Epithelial cell of proximal tubule (primary cell): Measurements from ENCODE around the gene SMPDL3B. TPM values are rescaled to one million over a fixed set of nuclear protein-coding genes. Genes with fewer than 3 reads are reported as not detected.
A peak's percentile ranks its signal among the peaks of the same experiment; 100 is the strongest.

Experiments
- DNase-seq: peaks from one replicate; pipeline ENCODE4 v3.0.0-alpha.2; 2011; ENCODE audit warnings: low read depth
- H3K4me3 ChIP-seq: 2 replicates; pipeline ENCODE4 v1.5.1; 2011; ENCODE audit warnings: low read depth, mild to moderate bottlenecking, low read length
- CTCF ChIP-seq: conservative IDR thresholded peaks from 2 replicates; pipeline ENCODE4 v1.5.1; 2012; ENCODE audit warnings: low read depth, mild to moderate bottlenecking, low read length
- total RNA-seq: library from RNA; depleted of rRNA; stranded (reverse); fragments of >200 nt; gene quantifications from 2 replicates; pipeline ENCODE4 v1.2.3, GENCODE V29; 2015

SMPDL3B gene
- total RNA-seq, 1 donor from 2014 or later: 17.2 TPM

GRCh38 chr1:27952147-27952546 lies 17.3 kb downstream of the SMPDL3B start:
- no peak for TF ChIP-seq CTCF
- H3K4me3 ChIP-seq: no peak overlapping the region
- no peak for DNase-seq

GRCh38 chr1:27954186-27954585 lies 19.4 kb downstream of the SMPDL3B start:
- no peak overlapping the region for H3K4me3 ChIP-seq
- no peak for TF ChIP-seq CTCF
- DNase-seq: no peak

- DNase-seq: no peak
- no peak overlapping the region for H3K4me3 ChIP-seq
- no peak for TF ChIP-seq CTCF
These were observed 20.3 kb downstream of the SMPDL3B start for GRCh38 chr1:27955076-27955475.

GRCh38 chr1:27956761-27957160 lies 22.0 kb downstream of the SMPDL3B start:
- no peak for DNase-seq
- H3K4me3 ChIP-seq: no peak overlapping the region
- TF ChIP-seq CTCF: no peak

GRCh38 chr1:27957655-27958054 lies 22.9 kb downstream of the SMPDL3B start:
- no peak overlapping the region for H3K4me3 ChIP-seq
- TF ChIP-seq CTCF: no peak
- no peak for DNase-seq

- no peak overlapping the region for H3K4me3 ChIP-seq
- TF ChIP-seq CTCF: no peak
- no peak for DNase-seq
These were observed 23.7 kb downstream of the SMPDL3B start for GRCh38 chr1:27958513-27958912.

GRCh38 chr1:27959792-27960603 lies 25.2 kb downstream of the SMPDL3B start, which contains the start of gene XKR8:
Gene XKR8 (plus strand): TSS chr1:27959973. CDS start chr1:27960070, 97 bp downstream.
- peak within 1 kb of the TSS; percentile 79 for H3K4me3 ChIP-seq
- DNase-seq: no peak
- peak; percentile 50 for TF ChIP-seq CTCF
